Lung (tissue), 12 donors: ENCODE data around the gene THSD7A. TPM values are rescaled to one million over a fixed set of nuclear protein-coding genes. Genes with fewer than 3 reads are reported as not detected.

Source experiments
- ATAC-seq: fragments of 200-7000 bp; cut with Tn5 transposase; one replicate; pipeline ENCODE4 v1.9.1; 2020; ENCODE audit warnings: moderate number of reproducible peaks; ENCODE audit not compliant: insufficient read depth, low FRiP score
- DNase-seq, 3 donors: peaks; one replicate each; pipeline ENCODE4 v3.0.0-alpha.2; 2013 to 2017
- H3K27ac ChIP-seq, 2 donors: one replicate each; pipeline ENCODE4 v1.5.1; 2013; ENCODE audit warnings: mild to moderate bottlenecking in 2 of 2, moderate library complexity in 2 of 2, control low read depth in 1 of 2, inconsistent platforms in 1 of 2, low read depth in 1 of 2, low read length in 1 of 2
- H3K27me3 ChIP-seq, 3 donors: one replicate each; pipeline ENCODE4 v1.5.1; 2013; ENCODE audit warnings: low read length in 2 of 3; ENCODE audit not compliant: control insufficient read depth in 3 of 3, insufficient read depth in 3 of 3
- H3K36me3 ChIP-seq, 4 donors: one replicate each; pipeline ENCODE4 v1.5.1; 2013; ENCODE audit warnings: low read length in 4 of 4, mild to moderate bottlenecking in 1 of 4, moderate library complexity in 1 of 4; ENCODE audit not compliant: control insufficient read depth in 4 of 4, insufficient read depth in 4 of 4
- H3K4me1 ChIP-seq, 5 donors: one replicate each; pipeline ENCODE4 v1.5.1; 2013; ENCODE audit warnings: low read length in 5 of 5, mild to moderate bottlenecking in 2 of 5, moderate library complexity in 1 of 5; ENCODE audit not compliant: control insufficient read depth in 5 of 5, insufficient read depth in 5 of 5
- H3K4me3 ChIP-seq: one replicate; pipeline ENCODE4 v1.5.1; 2013; ENCODE audit warnings: mild to moderate bottlenecking, control low read depth, moderate library complexity
- H3K9ac ChIP-seq, 2 donors: one replicate each; pipeline ENCODE4 v1.5.1; 2013; ENCODE audit warnings: low read length in 2 of 2, control low read depth in 1 of 2; ENCODE audit not compliant: insufficient read depth in 1 of 2
- H3K9me3 ChIP-seq, 4 donors: one replicate each; pipeline ENCODE4 v1.5.1; 2013; ENCODE audit warnings: low read length in 3 of 4, mild to moderate bottlenecking in 1 of 4, moderate library complexity in 1 of 4; ENCODE audit not compliant: control insufficient read depth in 4 of 4, insufficient read depth in 3 of 4
- CTCF ChIP-seq: IDR thresholded peaks from 2 replicates; pipeline ENCODE4 v1.5.1; 2012; ENCODE audit warnings: mild to moderate bottlenecking; ENCODE audit errors: control extremely low read depth, extremely low read depth
- WGBS, 2 donors: extraction: QIAGEN DNeasy Blood & Tissue Kit; methylation state at CpG; one replicate each; pipeline ENCODE4 v1.1.7; 2013; 5-methylcytosine and 5-hydroxymethylcytosine counted together
- polyA plus RNA-seq, 2 donors: library from polyadenylated mRNA; stranded (reverse); fragments of 200-250 nt; gene quantifications; one replicate each; pipeline ENCODE4 v1.2.1, GENCODE V29; 2013
- total RNA-seq, 2 donors: library from RNA; depleted of rRNA in 1 of 2; stranded (reverse); fragments of >200 nt in 1 of 2; gene quantifications; one replicate each; pipeline ENCODE4 v1.2.1, GENCODE V29; 2014 to 2021
- donor health status: control.
- donor health status: control.
- donor health status: Bipolar disorder and iron deficiency.
- donor health status: healthy.
- donor health status: DM: yes; HTN: yes; CAD: no.

Gene THSD7A
- total and polyA plus RNA-seq, 4 donors = 0.53 to 12.1 (median 4.5) TPM

DNA sequence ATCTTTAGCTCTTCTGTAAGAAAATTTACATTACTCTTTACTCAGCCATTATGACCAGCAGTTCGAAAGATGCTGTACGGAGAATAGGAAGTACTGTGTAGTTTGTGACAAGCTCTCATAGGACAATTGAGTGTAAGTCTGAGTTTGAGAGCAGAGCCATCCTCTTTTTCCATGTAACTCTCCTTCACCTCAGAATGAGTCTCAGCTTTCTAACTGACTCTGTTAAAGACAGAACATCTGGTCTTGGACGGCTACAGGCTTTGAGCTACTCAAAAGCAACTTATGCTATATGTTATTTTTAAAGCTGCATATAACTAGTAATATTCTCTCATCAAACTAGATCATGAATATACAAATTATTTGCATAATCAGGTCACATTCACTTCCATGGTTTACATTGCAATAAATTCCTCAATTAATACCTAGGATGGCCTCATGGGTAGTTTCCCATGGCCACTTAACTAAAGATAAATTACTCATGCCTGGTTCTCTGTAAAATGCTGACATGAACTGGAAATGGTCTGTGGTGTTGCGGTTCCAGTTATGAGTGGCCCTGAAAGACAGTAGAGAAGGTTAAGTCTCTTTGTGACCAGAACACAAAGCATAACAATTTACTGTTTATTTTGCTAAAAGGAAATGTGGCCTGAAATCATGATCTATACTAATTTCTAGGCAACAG lies 499.7 kb downstream of the THSD7A start:
- ATAC-seq = no peak

DNA sequence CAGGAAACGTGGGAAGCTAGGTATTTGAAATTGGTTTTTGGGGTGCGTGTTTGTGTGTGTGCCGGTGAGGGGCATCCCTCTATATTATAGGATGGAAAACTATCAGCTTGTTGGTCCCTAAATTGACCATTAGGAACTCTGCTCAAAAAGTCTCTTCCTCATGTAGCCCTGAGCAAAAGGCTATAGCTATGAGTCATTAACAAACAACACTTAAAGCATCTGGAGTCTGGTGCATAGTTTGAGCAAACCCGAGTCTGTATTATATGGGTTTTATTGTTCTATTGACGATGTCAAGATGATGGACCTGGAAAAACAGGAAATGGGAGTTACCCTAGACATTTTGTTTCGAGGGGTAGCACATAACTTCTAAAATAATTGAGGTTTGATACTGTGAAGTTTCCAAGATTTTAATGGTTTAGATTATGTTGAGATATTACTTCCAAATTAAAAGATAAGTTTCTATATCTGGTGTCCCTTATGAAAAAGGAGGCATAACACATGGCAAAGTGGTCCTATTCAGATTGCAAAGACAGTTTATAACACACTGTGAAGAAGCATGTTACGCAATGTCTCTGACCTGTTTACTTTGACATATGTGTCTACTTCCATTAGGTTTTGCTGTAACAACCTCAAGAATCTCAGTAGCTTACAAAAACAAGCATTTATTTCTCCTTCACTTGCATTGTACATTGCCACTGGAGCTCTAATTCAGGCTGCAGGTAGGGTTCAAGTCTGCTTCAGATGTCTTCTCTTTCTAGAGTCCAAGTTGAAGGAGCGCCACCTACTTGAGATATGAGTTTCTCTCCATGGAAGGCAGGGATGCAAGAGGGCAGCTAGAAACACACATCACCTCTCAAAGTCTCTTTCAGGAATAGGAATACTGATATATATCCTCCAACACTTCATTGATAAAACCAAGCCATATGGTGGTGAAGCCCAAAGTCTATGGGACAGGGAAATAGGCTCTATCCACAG lies 500.6 kb downstream of the THSD7A start:
- H3K4me1 ChIP-seq = no peaks in the 10 kb centered on the region
- no peak overlapping the region for H3K4me3 ChIP-seq
- DNase-seq (no peak), ATAC-seq (no peak)
- 82 to 84% methylated on average over 8 of the region's 8 CpGs for WGBS, 2 donors
- TF ChIP-seq CTCF = no peak
- no peak overlapping the region for H3K9ac ChIP-seq
- H3K27me3 ChIP-seq = no peaks in the 10 kb centered on the region
- H3K9me3 ChIP-seq = no peaks in the 10 kb centered on the region
- H3K36me3 ChIP-seq = no peaks in the 10 kb centered on the region
- H3K27ac ChIP-seq = no peak overlapping the region

More for the DNA sequence above, 499.7 kb downstream of the THSD7A start:
- Histone ChIP-seq H3K4me1 (peaks cover 0 to 4% (median 0%) of the 10 kb centered on the region in 5 donors), H3K9me3 (no peaks in the 10 kb centered on the region), H3K27me3 (no peaks in the 10 kb centered on the region), H3K27ac (no peak overlapping the region), H3K36me3 (no peaks in the 10 kb centered on the region), H3K9ac (no peak overlapping the region), H3K4me3 (no peak overlapping the region)
- no peak for DNase-seq
- TF ChIP-seq CTCF = no peak
- WGBS, 2 donors = 92% methylated on average over 4 of the region's 4 CpGs

DNA sequence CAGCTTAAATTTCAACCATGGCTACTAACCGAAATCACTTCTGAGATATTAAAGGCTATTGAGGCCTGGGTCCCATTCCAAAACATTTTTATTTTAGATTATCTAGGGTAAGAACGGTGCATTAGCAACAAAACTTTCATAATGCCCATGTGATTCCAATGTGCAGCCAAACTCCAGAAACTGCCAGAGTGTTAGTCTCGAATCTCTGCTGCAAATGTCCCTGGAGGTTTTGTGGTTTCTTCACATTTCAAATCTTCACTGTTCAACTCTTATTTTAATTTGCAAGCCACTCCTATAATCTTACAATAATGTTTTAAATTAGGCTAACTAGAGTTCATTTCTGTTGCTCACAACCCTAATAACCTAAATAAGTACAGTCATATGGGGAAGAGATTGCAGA lies 501.3 kb downstream of the THSD7A start:
- WGBS, 2 donors = 88 to 93% methylated on average over 3 of the region's 3 CpGs

More for the DNA sequence above, 501.3 kb downstream of the THSD7A start:
- H3K4me3 ChIP-seq = no peak overlapping the region
- no peak for TF ChIP-seq CTCF
- no peaks in the 10 kb centered on the region for H3K4me1 ChIP-seq
- no peaks in the 10 kb centered on the region for H3K9me3 ChIP-seq
- H3K27me3 ChIP-seq = no peaks in the 10 kb centered on the region
- no peak overlapping the region for H3K27ac ChIP-seq
- H3K9ac ChIP-seq = no peak overlapping the region
- ATAC-seq (no peak), DNase-seq (no peak)
- no peaks in the 10 kb centered on the region for H3K36me3 ChIP-seq
